ENCODE data around the gene C10orf67. TPM values are rescaled to one million over a fixed set of nuclear protein-coding genes. Genes with fewer than 3 reads are reported as not detected.

C10orf67 gene
- total RNA-seq, 4 donors from 2014 or later = not detected

DNA sequence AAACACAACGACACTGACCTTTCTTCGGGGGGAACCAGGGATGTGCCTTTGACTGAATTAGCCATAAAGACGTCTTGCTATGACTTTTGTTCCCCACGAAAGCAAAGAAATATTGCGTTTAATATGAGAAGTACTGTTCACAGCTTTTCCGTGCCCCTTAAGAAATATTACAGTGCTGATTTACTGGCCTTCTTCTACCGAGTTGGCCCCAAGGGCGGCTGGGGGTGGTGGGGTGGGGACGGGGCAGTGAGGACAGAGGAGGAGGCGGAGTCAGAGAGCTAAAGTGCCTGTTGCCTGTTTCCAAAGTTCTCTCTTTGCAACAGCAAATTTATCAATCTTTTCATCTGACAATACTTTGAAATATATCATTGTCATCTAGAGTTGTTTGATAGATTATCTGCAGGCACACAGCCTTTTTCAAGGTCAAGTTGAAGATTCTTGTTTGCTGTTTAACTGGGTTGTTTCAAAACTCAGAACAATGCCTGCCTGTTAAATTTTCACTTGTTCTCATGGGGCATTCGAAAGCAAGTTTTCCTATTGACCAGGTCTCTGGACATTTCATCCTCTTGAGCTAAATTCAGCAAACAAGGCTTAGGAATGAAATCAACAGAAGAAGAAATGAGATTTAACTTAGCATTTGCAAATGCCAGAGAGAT lies 143.5 kb downstream of the C10orf67 start:
- H3K4me1 ChIP-seq = no peaks in the 10 kb centered on the region
- TF ChIP-seq EP300 (IDR thresholded peaks at IDR 0.05) = no peak
- TF ChIP-seq POLR2A (IDR thresholded peaks at IDR 0.05) = no peak
- TF ChIP-seq, protein P1, sequence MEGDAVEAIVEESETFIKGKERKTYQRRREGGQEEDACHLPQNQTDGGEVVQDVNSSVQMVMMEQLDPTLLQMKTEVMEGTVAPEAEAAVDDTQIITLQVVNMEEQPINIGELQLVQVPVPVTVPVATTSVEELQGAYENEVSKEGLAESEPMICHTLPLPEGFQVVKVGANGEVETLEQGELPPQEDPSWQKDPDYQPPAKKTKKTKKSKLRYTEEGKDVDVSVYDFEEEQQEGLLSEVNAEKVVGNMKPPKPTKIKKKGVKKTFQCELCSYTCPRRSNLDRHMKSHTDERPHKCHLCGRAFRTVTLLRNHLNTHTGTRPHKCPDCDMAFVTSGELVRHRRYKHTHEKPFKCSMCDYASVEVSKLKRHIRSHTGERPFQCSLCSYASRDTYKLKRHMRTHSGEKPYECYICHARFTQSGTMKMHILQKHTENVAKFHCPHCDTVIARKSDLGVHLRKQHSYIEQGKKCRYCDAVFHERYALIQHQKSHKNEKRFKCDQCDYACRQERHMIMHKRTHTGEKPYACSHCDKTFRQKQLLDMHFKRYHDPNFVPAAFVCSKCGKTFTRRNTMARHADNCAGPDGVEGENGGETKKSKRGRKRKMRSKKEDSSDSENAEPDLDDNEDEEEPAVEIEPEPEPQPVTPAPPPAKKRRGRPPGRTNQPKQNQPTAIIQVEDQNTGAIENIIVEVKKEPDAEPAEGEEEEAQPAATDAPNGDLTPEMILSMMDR (IDR thresholded peaks at IDR 0.05) = no peak
- no peak for TF ChIP-seq POLR2AphosphoS5 (IDR thresholded peaks at IDR 0.05)
- H3K4me3 ChIP-seq = no peak overlapping the region
- H3K9me3 ChIP-seq = no peaks in the 10 kb centered on the region
- H3K27ac ChIP-seq = no peak overlapping the region
- no peaks in the 10 kb centered on the region for H3K36me3 ChIP-seq
- H3K27me3 ChIP-seq = peaks cover 91% of the 10 kb centered on the region
- no peak for ATAC-seq
- WGBS, 2 donors (ENCODE audit: low coverage in 1 of 2) = 2 to 4% methylated on average over 8 to 11 of the region's 11 CpGs

DNA sequence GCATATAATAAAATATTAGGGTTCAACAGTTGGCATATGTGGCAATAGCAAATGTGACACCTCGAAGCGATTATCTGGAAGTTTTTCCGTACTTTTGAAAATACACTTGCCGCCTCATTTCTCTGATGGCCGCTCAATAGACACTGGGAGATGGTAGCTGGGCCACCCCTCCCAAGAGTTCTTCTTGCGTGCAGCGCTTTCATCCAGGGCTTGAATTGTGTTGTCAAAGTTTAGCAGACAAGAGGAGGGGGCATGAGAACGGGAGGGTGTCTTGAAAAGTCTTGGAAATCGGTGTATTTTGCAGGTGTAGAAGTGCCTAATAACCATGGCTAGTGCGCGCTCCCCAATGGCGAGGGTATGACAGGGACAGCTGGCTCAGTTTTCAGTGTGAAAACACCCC lies 144.0 kb downstream of the C10orf67 start:
- Histone ChIP-seq H3K27ac (no peak overlapping the region), H3K9me3 (no peaks in the 10 kb centered on the region), H3K4me3 (no peak overlapping the region), H3K4me1 (no peaks in the 10 kb centered on the region), H3K27me3 (peaks cover 96% of the 10 kb centered on the region), H3K36me3 (no peaks in the 10 kb centered on the region)
- ATAC-seq = no peak
- 0 to 2% methylated on average over 5 to 6 of the region's 12 CpGs for WGBS, 2 donors (ENCODE audit: low coverage in 1 of 2)
- TF ChIP-seq EP300 (IDR thresholded peaks at IDR 0.05) (no peak), POLR2AphosphoS5 (IDR thresholded peaks at IDR 0.05) (no peak), POLR2A (IDR thresholded peaks at IDR 0.05) (no peak)
- TF ChIP-seq, protein P1 (IDR thresholded peaks at IDR 0.05) = no peak

- peaks cover 99% of the 10 kb centered on the region for H3K27me3 ChIP-seq
- peaks cover 0 to 6% (median 0%) of the 10 kb centered on the region in 3 donors for H3K4me1 ChIP-seq
- ATAC-seq = no peak
- no peak overlapping the region for H3K27ac ChIP-seq
- no peaks in the 10 kb centered on the region for H3K9me3 ChIP-seq
- TF ChIP-seq EP300 (IDR thresholded peaks at IDR 0.05) = no peak
- no peak for TF ChIP-seq POLR2AphosphoS5 (IDR thresholded peaks at IDR 0.05)
- TF ChIP-seq POLR2A (IDR thresholded peaks at IDR 0.05) = no peak
- TF ChIP-seq, protein P1 (IDR thresholded peaks at IDR 0.05) = no peak
- 1 to 3% methylated on average over 13 to 24 of the region's 30 CpGs for WGBS, 2 donors (ENCODE audit: low coverage in 1 of 2)
- no peaks in the 10 kb centered on the region for H3K36me3 ChIP-seq
- H3K4me3 ChIP-seq = no peak overlapping the region
Observed at GRCh38 chr10:23199768-23200511, 144.7 kb downstream of the C10orf67 start.

- Histone ChIP-seq H3K4me3 (no peak overlapping the region), H3K36me3 (no peaks in the 10 kb centered on the region), H3K4me1 (peaks cover 0 to 10% (median 0%) of the 10 kb centered on the region in 3 donors), H3K9me3 (no peaks in the 10 kb centered on the region), H3K27me3 (peaks cover 99% of the 10 kb centered on the region), H3K27ac (no peak overlapping the region)
- TF ChIP-seq EP300 (IDR thresholded peaks at IDR 0.05) = no peak
- TF ChIP-seq, protein P1 (IDR thresholded peaks at IDR 0.05) = no peak
- TF ChIP-seq POLR2AphosphoS5 (IDR thresholded peaks at IDR 0.05) = no peak
- WGBS, 2 donors (ENCODE audit: low coverage in 1 of 2) = 0% methylated on average over 4 of the region's 60 CpGs; no CpG with 5 or more reads in 1 of the 2 donors
- no peak for ATAC-seq
Observed at GRCh38 chr10:23198940-23199767, 145.4 kb downstream of the C10orf67 start.

Measured in gastroesophageal sphincter (tissue), 4 donors.